ENCODE data around the gene CTXND1.

DNA sequence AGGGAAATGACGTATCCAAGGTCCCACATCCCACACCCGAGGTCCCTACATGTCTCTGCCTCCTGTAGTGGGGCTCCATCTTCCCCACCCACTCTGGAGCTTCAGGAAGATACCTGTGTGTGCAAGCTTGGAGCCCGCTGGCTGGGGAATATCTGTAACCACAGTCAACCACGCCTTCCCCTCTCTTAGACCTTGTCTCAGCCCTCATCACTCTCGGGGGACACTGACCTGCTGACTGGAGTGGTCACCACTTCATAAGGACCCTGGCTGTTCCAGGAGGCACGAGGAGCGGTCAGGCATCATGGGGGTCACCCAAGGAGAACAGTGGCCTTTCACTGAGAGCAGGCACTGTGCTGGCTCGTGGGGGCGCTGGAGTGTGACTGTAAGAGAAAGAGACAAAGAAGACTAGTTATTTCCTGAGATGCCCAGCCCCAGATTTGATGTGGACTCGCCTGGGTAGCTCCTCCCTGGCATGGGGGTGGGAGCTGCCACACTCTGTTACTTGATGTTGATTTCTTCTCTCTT, 48.6 kb downstream of the CTXND1 start:
- TF ChIP-seq YY1 (IDR thresholded peaks at IDR 0.05; ENCODE audit: insufficient read depth, insufficient read length) (no peak), ZNF274 (IDR thresholded peaks at IDR 0.05; ENCODE audit: low read depth, low read length) (no peak), SUZ12 (IDR thresholded peaks at IDR 0.05; ENCODE audit: extremely low read depth, insufficient read depth, insufficient read length) (no peak)

Measured in NT2/D1 (cell line).